Keratinocyte (primary cell): Measurements from ENCODE around the gene ELOA. TPM values are rescaled to one million over a fixed set of nuclear protein-coding genes. Genes with fewer than 3 reads are reported as not detected.

ENCODE experiments used
- DNase-seq: peaks from one replicate; pipeline ENCODE4 v3.0.0-alpha.2; 2011; ENCODE audit warnings: low read depth, missing footprints, low spot score
- FAIRE-seq: peaks from 2 replicates; lab custom pipeline; 2011; peaks lifted over from hg19 to GRCh38; lab: Jason Lieb, UNC
- H2AFZ ChIP-seq: 2 replicates; pipeline ENCODE4 v1.6.0; 2012; ENCODE audit warnings: low read length, control low read depth, inconsistent platforms; ENCODE audit not compliant: control insufficient read depth
- H3K27ac ChIP-seq: 2 replicates; pipeline ENCODE4 v1.5.1; 2011; ENCODE audit warnings: low read length; ENCODE audit not compliant: control insufficient read depth, insufficient read depth
- H3K27me3 ChIP-seq: 3 replicates; pipeline ENCODE4 v1.6.0; 2011; ENCODE audit warnings: low read length; ENCODE audit not compliant: control insufficient read depth, insufficient read depth; ENCODE audit errors: extremely low read depth
- H3K36me3 ChIP-seq, 2 experiments: 2 replicates in 1 of 2; 3 replicates in 1 of 2; pipeline ENCODE4 v1.5.1; 2011; ENCODE audit warnings: low read length in 2 of 2, mild to moderate bottlenecking in 1 of 2; ENCODE audit not compliant: control insufficient read depth in 2 of 2, insufficient read depth in 2 of 2; ENCODE audit errors: extremely low read depth in 1 of 2
- H3K4me1 ChIP-seq: 3 replicates; pipeline ENCODE4 v1.5.1; 2011; ENCODE audit warnings: low read length; ENCODE audit not compliant: control insufficient read depth, insufficient read depth; ENCODE audit errors: extremely low read depth
- H3K4me2 ChIP-seq: 3 replicates; pipeline ENCODE4 v1.6.0; 2011; ENCODE audit warnings: low read depth, low read length; ENCODE audit not compliant: control insufficient read depth, insufficient read depth; ENCODE audit errors: extremely low read depth
- H3K4me3 ChIP-seq, 3 experiments: fragments of 200-600 bp in 1 of 3; sonication (generic) in 1 of 3; 2 replicates in 2 of 3; 3 replicates in 1 of 3; pipeline ENCODE4 v1.5.1; 2011 to 2016; ENCODE audit warnings: low read length in 3 of 3, mild to moderate bottlenecking in 3 of 3, control low read depth in 2 of 3, inconsistent platforms in 1 of 3, low read depth in 1 of 3, mixed read lengths in 1 of 3, mixed run types in 1 of 3, moderate library complexity in 1 of 3; ENCODE audit not compliant: control insufficient read depth in 2 of 3, insufficient read depth in 2 of 3; ENCODE audit errors: extremely low read depth in 1 of 3
- H3K79me2 ChIP-seq: 2 replicates; pipeline ENCODE4 v1.6.0; 2012; ENCODE audit warnings: low read length; ENCODE audit not compliant: control insufficient read depth, insufficient read depth
- H3K9ac ChIP-seq: 3 replicates; pipeline ENCODE4 v1.6.0; 2011; ENCODE audit warnings: low read length; ENCODE audit not compliant: control insufficient read depth, insufficient read depth; ENCODE audit errors: extremely low read depth
- H3K9me1 ChIP-seq: 3 replicates; pipeline ENCODE4 v1.6.0; 2011; ENCODE audit warnings: low read length; ENCODE audit not compliant: control insufficient read depth, insufficient read depth; ENCODE audit errors: extremely low read depth
- H3K9me3 ChIP-seq: 2 replicates; pipeline ENCODE4 v1.5.1; 2012; ENCODE audit warnings: low read depth, low read length; ENCODE audit not compliant: control insufficient read depth
- H4K20me1 ChIP-seq: 3 replicates; pipeline ENCODE4 v1.6.0; 2011; ENCODE audit warnings: low read length; ENCODE audit not compliant: control insufficient read depth, insufficient read depth; ENCODE audit errors: extremely low read depth
- CTCF ChIP-seq, 3 experiments: IDR thresholded peaks in 1 of 3; conservative IDR thresholded peaks in 1 of 3; optimal IDR thresholded peaks in 1 of 3; 2 replicates in 2 of 3; 3 replicates in 1 of 3; pipeline versions ENCODE3 to v1.5.1; 2011; ENCODE audit warnings: low read length in 3 of 3, mild to moderate bottlenecking in 3 of 3, moderate library complexity in 2 of 3, control low read depth in 1 of 3, inconsistent platforms in 1 of 3; ENCODE audit not compliant: insufficient read depth in 2 of 3; ENCODE audit errors: extremely low read depth in 1 of 3
- EZH2 ChIP-seq: IDR thresholded peaks from one replicate; pipeline ENCODE4 v1.6.1; 2012; ENCODE audit warnings: inconsistent platforms, mild to moderate bottlenecking, low read length, moderate library complexity
- dilution Hi-C: fragments of 300-500 bp; cut with MboI; formaldehyde crosslinking; loops from one replicate; pipeline ENCODE4 v1.7.0; 2020; ENCODE audit warnings: low sequenced_read_pairs; ENCODE audit not compliant: extremely low pct_ligation_motif_present
- polyA plus RNA-seq, 5 experiments: library from polyadenylated mRNA; depleted of rRNA in 3 of 5; stranded (reverse) in 3 of 5; stranded (forward) in 1 of 5; unstranded in 1 of 5; fragments of >200 nt; gene quantifications; 1 replicate in 1 of 5; 2 replicates in 3 of 5; 3 replicates in 1 of 5; pipeline versions ENCODE4 v1.2.1 to v1.2.3, GENCODE V29; 2011 to 2012; ENCODE audit warnings: missing spikeins in 2 of 5, low read depth in 1 of 5, low replicate concordance in 1 of 5

The ELOA gene
- polyA plus RNA-seq, 1 donor (not counting 4 experiments of a cell fraction or from before 2014, with no cell fraction given): 31.8 TPM

- Histone ChIP-seq H3K36me3 (peaks cover 47 to 75% of the 10 kb centered on the region in 2 experiments), H3K9ac (no peak overlapping the region), H3K9me3 (no peaks in the 10 kb centered on the region), H3K9me1 (peaks cover 5% of the 10 kb centered on the region), H3K27me3 (no peaks in the 10 kb centered on the region), H3K4me1 (peaks cover 35% of the 10 kb centered on the region), H4K20me1 (peaks cover 68% of the 10 kb centered on the region), H3K4me3 (no peak overlapping the region), H3K79me2 (peaks cover 95% of the 10 kb centered on the region), H3K4me2 (peak overlapping the region; percentile 79), H3K27ac (no peak overlapping the region), H2AFZ (no peak overlapping the region)
- FAIRE-seq (no peak), DNase-seq (no peak)
- dilution Hi-C loops: no loop called here
- no peak for TF ChIP-seq EZH2
- TF ChIP-seq CTCF (optimal IDR thresholded peaks at IDR 0.05 in 1 of 3, IDR thresholded peaks at IDR 0.05 in 1 of 3, conservative IDR thresholded peaks at IDR 0.05 in 1 of 3; ENCODE audit: extremely low read depth in 1 of 3, insufficient read depth in 2 of 3, low read length in 3 of 3): no peak
Measured at GRCh38 chr1:23696335-23696989, 46.8 kb upstream of the ELOA start.

- Histone ChIP-seq H2AFZ (no peak overlapping the region), H3K27me3 (no peaks in the 10 kb centered on the region), H3K4me3 (no peak overlapping the region), H3K4me2 (no peak overlapping the region), H3K9me3 (no peaks in the 10 kb centered on the region), H3K79me2 (peaks cover 85% of the 10 kb centered on the region), H3K4me1 (peaks cover 29% of the 10 kb centered on the region), H3K9ac (no peak overlapping the region), H4K20me1 (peaks cover 72% of the 10 kb centered on the region), H3K27ac (no peak overlapping the region), H3K36me3 (peaks cover 49 to 69% of the 10 kb centered on the region in 2 experiments), H3K9me1 (peaks cover 5% of the 10 kb centered on the region)
- TF ChIP-seq EZH2 (no peak), CTCF (optimal IDR thresholded peaks at IDR 0.05 in 1 of 3, IDR thresholded peaks at IDR 0.05 in 1 of 3, conservative IDR thresholded peaks at IDR 0.05 in 1 of 3; ENCODE audit: extremely low read depth in 1 of 3, insufficient read depth in 2 of 3, low read length in 3 of 3) (no peak)
- dilution Hi-C loops: no loop called here
- FAIRE-seq: no peak
- DNase-seq: no peak
Measured at GRCh38 chr1:23698466-23698865, 44.8 kb upstream of the ELOA start.
